Neural cell (in vitro differentiated cells): ENCODE results near the gene TMPRSS11A. TPM values are rescaled to one million over a fixed set of nuclear protein-coding genes. Genes with fewer than 3 reads are reported as not detected.

Experiments
- H2AFZ ChIP-seq: fragments of 200-600, 300-800 bp; sonication (generic), shearing (Covaris generic); 2 replicates; pipeline ENCODE4 v1.6.0; 2014; ENCODE audit warnings: low read depth, mild to moderate bottlenecking, antibody characterized with exemption, low read length, moderate library complexity
- H3F3A ChIP-seq: fragments of 200-600 bp; shearing (Covaris generic); 2 replicates; pipeline ENCODE4 v1.6.1; 2016; ENCODE audit warnings: mild to moderate bottlenecking, moderate library complexity, mixed read lengths, antibody characterized with exemption, low read length; ENCODE audit not compliant: insufficient read depth, poor library complexity, severe bottlenecking
- H3K27ac ChIP-seq: fragments of 200-600, 300-800 bp; sonication (generic), shearing (Covaris generic); 2 replicates; pipeline ENCODE4 v1.5.1; 2014; ENCODE audit warnings: mild to moderate bottlenecking, low read length, moderate library complexity
- H3K27me3 ChIP-seq: fragments of 300-800, 200-600 bp; sonication (generic), shearing (Covaris generic); 2 replicates; pipeline ENCODE4 v1.6.0; 2014; ENCODE audit warnings: mild to moderate bottlenecking, low read depth, low read length, moderate library complexity; ENCODE audit not compliant: insufficient read depth
- H3K36me3 ChIP-seq: fragments of 300-800, 200-600 bp; sonication (generic), shearing (Covaris generic); 2 replicates; pipeline ENCODE4 v1.5.1; 2014; ENCODE audit warnings: mild to moderate bottlenecking, antibody characterized with exemption, low read length, moderate library complexity; ENCODE audit not compliant: insufficient read depth
- H3K4me2 ChIP-seq: fragments of 300-800, 200-600 bp; sonication (generic), shearing (Covaris generic); 2 replicates; pipeline ENCODE4 v1.6.0; 2014; ENCODE audit warnings: mild to moderate bottlenecking, low read length
- H3K4me3 ChIP-seq: fragments of 300-800, 200-600 bp; sonication (generic), shearing (Covaris generic); 2 replicates; pipeline ENCODE4 v1.5.1; 2014; ENCODE audit warnings: mild to moderate bottlenecking, low read length, moderate library complexity
- H3K79me2 ChIP-seq: fragments of 200-600 bp; shearing (Covaris generic); replicated peaks from 2 replicates; pipeline ENCODE4 v1.6.0; 2014; ENCODE audit warnings: mild to moderate bottlenecking, low read length, moderate library complexity; ENCODE audit not compliant: insufficient read depth
- H3K9ac ChIP-seq: fragments of 300-800, 200-600 bp; sonication (generic), shearing (Covaris generic); 2 replicates; pipeline ENCODE4 v1.6.1; 2016; ENCODE audit warnings: mild to moderate bottlenecking, low read length, mixed read lengths
- H3K9me2 ChIP-seq: fragments of 200-600 bp; shearing (Covaris generic); 2 replicates; pipeline ENCODE4 v1.6.1; 2016; ENCODE audit warnings: mild to moderate bottlenecking, low read length, mixed read lengths; ENCODE audit not compliant: insufficient read depth
- H3K9me3 ChIP-seq: fragments of 200-600, 300-800 bp; sonication (generic), shearing (Covaris generic); 2 replicates; pipeline ENCODE4 v1.6.1; 2016; ENCODE audit warnings: mild to moderate bottlenecking, mixed run types, low read length, moderate library complexity, mixed read lengths
- H4K20me1 ChIP-seq: fragments of 200-600 bp; shearing (Covaris generic); 2 replicates; pipeline ENCODE4 v1.6.1; 2016; ENCODE audit warnings: mild to moderate bottlenecking, mixed run types; ENCODE audit not compliant: insufficient read depth
- EP300 ChIP-seq: fragments of 450-650 bp; conservative IDR thresholded peaks from 2 replicates; pipeline ENCODE4 v1.6.1; 2014; ENCODE audit warnings: antibody characterized with exemption, mild to moderate bottlenecking, moderate library complexity; ENCODE audit not compliant: poor library complexity, severe bottlenecking
- EZH2 ChIP-seq: fragments of 200-600, 300-800 bp; shearing (Covaris generic), sonication (generic); IDR thresholded peaks from 2 replicates; pipeline ENCODE4 v1.6.1; 2014; ENCODE audit warnings: antibody characterized with exemption, low read length, borderline replicate concordance, mild to moderate bottlenecking; ENCODE audit not compliant: insufficient read depth, poor library complexity, severe bottlenecking
- MXI1 ChIP-seq: fragments of 450-650 bp; conservative IDR thresholded peaks from 2 replicates; pipeline ENCODE4 v1.6.1; 2014; ENCODE audit warnings: antibody characterized with exemption, mild to moderate bottlenecking; ENCODE audit not compliant: poor library complexity, severe bottlenecking
- POLR2AphosphoS5 ChIP-seq: IDR thresholded peaks from 2 replicates; pipeline ENCODE4 v1.6.1; 2012
- RAD21 ChIP-seq: fragments of 450-650 bp; conservative IDR thresholded peaks from 2 replicates; pipeline ENCODE4 v1.6.1; 2014; ENCODE audit warnings: antibody characterized with exemption, mild to moderate bottlenecking, moderate library complexity
- SMC3 ChIP-seq: fragments of 450-650 bp; conservative IDR thresholded peaks from 2 replicates; pipeline ENCODE4 v1.6.1; 2014; ENCODE audit warnings: antibody characterized with exemption, mild to moderate bottlenecking, moderate library complexity; ENCODE audit not compliant: poor library complexity
- TAF1 ChIP-seq: IDR thresholded peaks from 2 replicates; pipeline ENCODE4 v1.6.1; 2012; ENCODE audit warnings: low read depth
- polyA plus RNA-seq: library from polyadenylated mRNA; depleted of rRNA; stranded (reverse); fragments of >200 nt; gene quantifications from 2 replicates; pipeline ENCODE4 v1.2.3, GENCODE V29; 2014
- TF ChIP-seq, protein P1 (sequence below): IDR thresholded peaks from 2 replicates; pipeline ENCODE4 v1.6.1; 2012; ENCODE audit warnings: borderline replicate concordance
- TF ChIP-seq, protein P2 (sequence below): fragments of 450-650 bp; IDR thresholded peaks from 2 replicates; pipeline ENCODE4 v1.5.1; 2014; ENCODE audit warnings: antibody characterized with exemption, mild to moderate bottlenecking, moderate library complexity; ENCODE audit not compliant: poor library complexity, severe bottlenecking

TMPRSS11A gene
- polyA plus RNA-seq, 1 donor from 2014 or later: not detected

DNA sequence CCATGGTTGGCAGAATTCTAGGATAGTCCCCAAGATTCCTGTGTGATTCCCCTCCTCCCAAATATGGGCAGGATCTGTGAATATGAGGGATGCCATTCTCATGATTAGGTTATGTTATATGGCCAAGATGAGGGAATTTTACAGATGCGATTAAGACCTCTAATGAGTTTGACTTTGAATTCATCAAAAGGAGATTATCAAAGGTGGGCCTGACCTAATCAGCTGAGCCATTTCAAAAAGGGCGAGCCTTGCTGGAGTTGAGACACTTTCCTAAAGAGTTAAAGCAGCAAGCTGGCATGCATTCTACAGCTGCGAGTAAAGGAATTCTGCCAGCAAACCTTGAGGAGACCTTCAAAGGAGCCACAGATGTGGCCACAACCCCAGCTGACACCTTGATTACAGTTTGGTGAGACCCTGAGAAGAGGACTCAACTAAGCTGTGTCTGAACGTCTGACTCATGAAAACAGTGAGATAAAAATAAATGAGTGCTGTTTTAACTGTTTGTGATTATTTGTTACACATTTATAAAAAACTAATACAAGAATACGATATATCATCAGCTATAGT, 47.8 kb downstream of the TMPRSS11A start:
- Histone ChIP-seq H3K9me3 (no peaks in the 10 kb centered on the region), H2AFZ (no peak overlapping the region), H3K27ac (no peak overlapping the region), H3K4me2 (no peak overlapping the region), H3K27me3 (no peaks in the 10 kb centered on the region), H3F3A (no peaks in the 10 kb centered on the region), H3K4me3 (no peak overlapping the region), H3K9me2 (no peaks in the 10 kb centered on the region), H3K79me2 (no peaks in the 10 kb centered on the region), H3K9ac (no peak overlapping the region), H4K20me1 (no peaks in the 10 kb centered on the region), H3K36me3 (no peaks in the 10 kb centered on the region)
- TF ChIP-seq MXI1 (no peak), SMC3 (no peak), EZH2 (no peak), POLR2AphosphoS5 (no peak), EP300 (no peak), TAF1 (no peak), RAD21 (no peak)
- TF ChIP-seq, protein P1, sequence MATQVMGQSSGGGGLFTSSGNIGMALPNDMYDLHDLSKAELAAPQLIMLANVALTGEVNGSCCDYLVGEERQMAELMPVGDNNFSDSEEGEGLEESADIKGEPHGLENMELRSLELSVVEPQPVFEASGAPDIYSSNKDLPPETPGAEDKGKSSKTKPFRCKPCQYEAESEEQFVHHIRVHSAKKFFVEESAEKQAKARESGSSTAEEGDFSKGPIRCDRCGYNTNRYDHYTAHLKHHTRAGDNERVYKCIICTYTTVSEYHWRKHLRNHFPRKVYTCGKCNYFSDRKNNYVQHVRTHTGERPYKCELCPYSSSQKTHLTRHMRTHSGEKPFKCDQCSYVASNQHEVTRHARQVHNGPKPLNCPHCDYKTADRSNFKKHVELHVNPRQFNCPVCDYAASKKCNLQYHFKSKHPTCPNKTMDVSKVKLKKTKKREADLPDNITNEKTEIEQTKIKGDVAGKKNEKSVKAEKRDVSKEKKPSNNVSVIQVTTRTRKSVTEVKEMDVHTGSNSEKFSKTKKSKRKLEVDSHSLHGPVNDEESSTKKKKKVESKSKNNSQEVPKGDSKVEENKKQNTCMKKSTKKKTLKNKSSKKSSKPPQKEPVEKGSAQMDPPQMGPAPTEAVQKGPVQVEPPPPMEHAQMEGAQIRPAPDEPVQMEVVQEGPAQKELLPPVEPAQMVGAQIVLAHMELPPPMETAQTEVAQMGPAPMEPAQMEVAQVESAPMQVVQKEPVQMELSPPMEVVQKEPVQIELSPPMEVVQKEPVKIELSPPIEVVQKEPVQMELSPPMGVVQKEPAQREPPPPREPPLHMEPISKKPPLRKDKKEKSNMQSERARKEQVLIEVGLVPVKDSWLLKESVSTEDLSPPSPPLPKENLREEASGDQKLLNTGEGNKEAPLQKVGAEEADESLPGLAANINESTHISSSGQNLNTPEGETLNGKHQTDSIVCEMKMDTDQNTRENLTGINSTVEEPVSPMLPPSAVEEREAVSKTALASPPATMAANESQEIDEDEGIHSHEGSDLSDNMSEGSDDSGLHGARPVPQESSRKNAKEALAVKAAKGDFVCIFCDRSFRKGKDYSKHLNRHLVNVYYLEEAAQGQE: no peak
- TF ChIP-seq, protein P2, sequence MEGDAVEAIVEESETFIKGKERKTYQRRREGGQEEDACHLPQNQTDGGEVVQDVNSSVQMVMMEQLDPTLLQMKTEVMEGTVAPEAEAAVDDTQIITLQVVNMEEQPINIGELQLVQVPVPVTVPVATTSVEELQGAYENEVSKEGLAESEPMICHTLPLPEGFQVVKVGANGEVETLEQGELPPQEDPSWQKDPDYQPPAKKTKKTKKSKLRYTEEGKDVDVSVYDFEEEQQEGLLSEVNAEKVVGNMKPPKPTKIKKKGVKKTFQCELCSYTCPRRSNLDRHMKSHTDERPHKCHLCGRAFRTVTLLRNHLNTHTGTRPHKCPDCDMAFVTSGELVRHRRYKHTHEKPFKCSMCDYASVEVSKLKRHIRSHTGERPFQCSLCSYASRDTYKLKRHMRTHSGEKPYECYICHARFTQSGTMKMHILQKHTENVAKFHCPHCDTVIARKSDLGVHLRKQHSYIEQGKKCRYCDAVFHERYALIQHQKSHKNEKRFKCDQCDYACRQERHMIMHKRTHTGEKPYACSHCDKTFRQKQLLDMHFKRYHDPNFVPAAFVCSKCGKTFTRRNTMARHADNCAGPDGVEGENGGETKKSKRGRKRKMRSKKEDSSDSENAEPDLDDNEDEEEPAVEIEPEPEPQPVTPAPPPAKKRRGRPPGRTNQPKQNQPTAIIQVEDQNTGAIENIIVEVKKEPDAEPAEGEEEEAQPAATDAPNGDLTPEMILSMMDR: no peak

DNA sequence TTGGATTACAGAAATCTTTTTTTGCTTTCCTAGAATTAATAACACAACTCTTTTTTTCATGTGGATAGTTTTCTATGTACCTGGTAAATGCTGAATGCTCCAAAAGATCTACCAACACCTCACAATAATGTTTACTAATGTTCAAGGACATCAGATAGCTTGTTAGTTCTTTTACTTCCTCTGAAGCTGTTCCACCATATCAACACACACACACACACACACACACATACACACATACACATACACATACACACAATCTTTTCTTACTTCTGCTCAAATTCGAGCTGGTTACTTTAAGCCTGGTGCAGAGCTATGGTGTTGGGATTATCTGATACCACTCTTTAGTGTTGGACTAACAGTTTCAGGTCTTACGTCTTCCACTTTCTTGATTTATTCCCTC, 51.2 kb downstream of the TMPRSS11A start:
- Histone ChIP-seq H3K4me2 (no peak overlapping the region), H3K9ac (no peak overlapping the region), H3K27me3 (no peaks in the 10 kb centered on the region), H4K20me1 (no peaks in the 10 kb centered on the region), H3K79me2 (no peaks in the 10 kb centered on the region), H3F3A (no peaks in the 10 kb centered on the region), H3K27ac (no peak overlapping the region), H2AFZ (no peak overlapping the region), H3K9me2 (no peaks in the 10 kb centered on the region), H3K36me3 (no peaks in the 10 kb centered on the region), H3K4me3 (no peak overlapping the region), H3K9me3 (no peaks in the 10 kb centered on the region)
- no peak for TF ChIP-seq EZH2
- no peak for TF ChIP-seq TAF1
- TF ChIP-seq, protein P2: no peak
- no peak for TF ChIP-seq MXI1
- TF ChIP-seq, protein P1: no peak
